ENCODE results near the gene BMPR2.

BMPR2 gene

GRCh38 chr2:202583709-202584219, 207.6 kb downstream of the BMPR2 start:
- Histone ChIP-seq H3K4me1 (ENCODE audit: control insufficient read depth in 1 of 2, insufficient read depth in 1 of 2, low read depth in 1 of 2, low read length in 1 of 2) (peaks cover 1 to 4% of the 10 kb centered on the region in 2 experiments), H3K4me3 (ENCODE audit: low read depth in 1 of 2, low read length in 1 of 2) (no peak overlapping the region), H3K27ac (no peak overlapping the region), H3K36me3 (no peaks in the 10 kb centered on the region), H3K9me3 (no peaks in the 10 kb centered on the region), H3K27me3 (no peaks in the 10 kb centered on the region)
- TF ChIP-seq CTCF (IDR thresholded peaks at IDR 0.05), result no peak

DNA sequence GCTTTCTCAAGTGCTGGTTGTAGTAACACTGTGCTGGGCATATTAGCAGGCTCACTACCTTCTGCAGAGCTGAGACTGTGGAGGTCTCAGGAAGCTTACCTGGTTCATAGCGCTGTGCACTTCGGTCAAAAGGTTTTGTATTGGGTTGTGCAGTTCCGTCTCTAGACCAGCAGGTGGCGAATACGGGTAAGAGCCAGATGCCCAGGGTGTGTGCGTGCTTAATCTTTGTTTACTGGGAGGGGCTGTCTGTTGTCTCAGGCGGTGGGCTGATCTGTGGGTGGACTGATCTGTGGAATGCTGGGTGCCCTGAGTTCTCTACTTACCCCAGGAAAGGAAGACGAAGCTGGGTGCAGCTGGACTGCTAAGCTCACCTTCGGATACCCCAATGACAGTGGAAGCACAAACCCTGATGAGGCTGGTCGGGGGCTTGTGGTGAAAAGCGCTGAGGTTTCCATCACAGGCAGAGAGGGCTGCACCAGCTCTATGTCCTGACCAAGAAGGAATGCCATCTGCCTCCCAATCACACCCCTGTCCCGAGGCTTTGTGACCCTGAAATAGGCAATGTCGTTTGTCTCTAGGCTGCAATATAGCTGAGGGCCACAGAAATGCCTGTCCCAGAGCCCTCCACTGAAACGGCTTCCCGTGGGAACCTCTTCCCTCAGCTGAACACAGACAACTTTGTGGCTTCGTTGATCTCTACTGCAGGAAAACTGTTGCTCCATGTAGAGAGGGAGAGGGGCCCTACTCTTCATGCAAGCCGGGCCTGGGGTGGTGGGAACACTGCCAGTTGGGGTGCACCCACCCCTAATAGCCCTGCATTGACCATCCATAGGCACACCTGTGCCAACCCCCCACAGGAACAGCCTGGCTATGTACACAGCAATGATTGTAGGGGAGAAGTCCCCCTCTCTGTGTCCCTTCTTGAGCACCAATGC, 212.8 kb downstream of the BMPR2 start:
- Histone ChIP-seq H3K27me3 (no peaks in the 10 kb centered on the region), H3K4me1 (ENCODE audit: control insufficient read depth in 1 of 2, insufficient read depth in 1 of 2, low read depth in 1 of 2, low read length in 1 of 2) (peaks cover 3 to 7% of the 10 kb centered on the region in 2 experiments), H3K27ac (no peak overlapping the region), H3K9me3 (no peaks in the 10 kb centered on the region), H3K4me3 (ENCODE audit: low read depth in 1 of 2, low read length in 1 of 2) (no peak overlapping the region), H3K36me3 (no peaks in the 10 kb centered on the region)
- peak; percentile 94 for TF ChIP-seq CTCF (IDR thresholded peaks at IDR 0.05)

DNA sequence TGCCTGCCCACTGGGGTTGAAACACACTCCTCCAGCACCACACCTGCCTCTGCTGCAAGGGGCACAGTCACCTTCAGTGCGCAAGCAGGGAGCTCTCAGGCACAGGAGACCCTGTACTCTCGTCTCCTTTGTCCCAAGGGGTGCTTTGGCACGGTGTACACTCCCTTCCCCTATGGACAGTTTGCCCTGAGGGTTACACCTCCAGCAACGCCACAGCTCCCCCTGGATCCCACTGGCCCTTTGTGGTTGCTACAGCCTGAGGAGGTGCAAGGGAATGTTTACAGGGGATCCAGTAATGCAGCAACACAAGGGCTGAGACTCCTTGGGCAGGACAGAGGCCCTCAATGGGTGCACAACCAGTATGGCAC, 213.4 kb downstream of the BMPR2 start:
- Histone ChIP-seq H3K36me3 (no peaks in the 10 kb centered on the region), H3K4me1 (ENCODE audit: control insufficient read depth in 1 of 2, insufficient read depth in 1 of 2, low read depth in 1 of 2, low read length in 1 of 2) (peaks cover 3 to 7% of the 10 kb centered on the region in 2 experiments), H3K27me3 (no peaks in the 10 kb centered on the region), H3K27ac (no peak overlapping the region), H3K9me3 (no peaks in the 10 kb centered on the region), H3K4me3 (ENCODE audit: low read depth in 1 of 2, low read length in 1 of 2) (no peak overlapping the region)
- no peak for TF ChIP-seq CTCF (IDR thresholded peaks at IDR 0.05)

DNA sequence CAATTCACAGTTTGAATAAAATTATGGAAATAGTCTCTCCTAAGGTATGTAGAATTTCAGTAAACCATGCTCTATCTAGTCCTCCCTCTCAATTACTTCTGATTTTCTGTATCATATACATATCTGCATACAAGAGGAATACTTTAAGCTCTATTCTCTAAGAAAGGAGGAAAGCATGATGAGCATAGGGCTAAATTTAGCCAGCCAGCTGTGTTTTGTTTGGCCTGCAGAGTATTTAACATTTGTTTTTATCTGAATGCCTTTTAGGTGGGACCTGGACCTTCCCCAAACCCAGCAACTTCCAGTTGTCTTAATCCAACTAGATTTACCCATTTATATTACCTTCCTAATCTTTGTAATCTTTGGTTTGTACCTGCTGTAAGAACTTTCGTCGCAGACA, 216.4 kb downstream of the BMPR2 start:
- Histone ChIP-seq H3K27ac (no peak overlapping the region), H3K36me3 (no peaks in the 10 kb centered on the region), H3K4me3 (ENCODE audit: low read depth in 1 of 2, low read length in 1 of 2) (no peak overlapping the region), H3K27me3 (no peaks in the 10 kb centered on the region), H3K4me1 (ENCODE audit: control insufficient read depth in 1 of 2, insufficient read depth in 1 of 2, low read depth in 1 of 2, low read length in 1 of 2) (peaks cover 3 to 7% of the 10 kb centered on the region in 2 experiments), H3K9me3 (no peaks in the 10 kb centered on the region)
- no peak for TF ChIP-seq CTCF (IDR thresholded peaks at IDR 0.05)

- Histone ChIP-seq H3K4me1 (ENCODE audit: control insufficient read depth in 1 of 2, insufficient read depth in 1 of 2, low read depth in 1 of 2, low read length in 1 of 2) (no peaks in the 10 kb centered on the region), H3K36me3 (no peaks in the 10 kb centered on the region), H3K9me3 (no peaks in the 10 kb centered on the region), H3K4me3 (ENCODE audit: low read depth in 1 of 2, low read length in 1 of 2) (no peak overlapping the region), H3K27me3 (no peaks in the 10 kb centered on the region), H3K27ac (no peak overlapping the region)
- no peak for TF ChIP-seq CTCF (IDR thresholded peaks at IDR 0.05)
Observed at GRCh38 chr2:202599105-202599504, 223.0 kb downstream of the BMPR2 start.
